ENCODE data around the gene SNX1.
"Not testable (repeated sequence)": the region's sequence is repeated elsewhere in the genome, so short reads cannot be mapped to it uniquely, and the experiment has no call there.

SNX1 gene

GRCh38 chr15:64073496-64073895 lies 22.3 kb upstream of the SNX1 start:
- not testable (repeated sequence) for DNase-seq

- DNase-seq = no peak
These were observed 13.0 kb upstream of the SNX1 start for GRCh38 chr15:64082757-64083156.

- no peak for DNase-seq
These were observed 6.1 kb upstream of the SNX1 start for GRCh38 chr15:64089543-64090280.

GRCh38 chr15:64090527-64090926 lies 5.3 kb upstream of the SNX1 start:
- DNase-seq = no peak

- no peak for DNase-seq
These were observed 3.5 kb upstream of the SNX1 start for GRCh38 chr15:64092075-64092820.

- DNase-seq = no peak
These were observed 2.7 kb upstream of the SNX1 start for GRCh38 chr15:64092864-64093626.

- peak; percentile 93 for DNase-seq
These were observed 2.0 kb upstream of the SNX1 start, which contains the start of gene CIAO2A for GRCh38 chr15:64093627-64094417. Gene CIAO2A, minus strand, starts transcription at chr15:64093838. Its CDS starts 70 bp downstream, at chr15:64093768.

GRCh38 chr15:64095431-64095794 lies 369 bp upstream of the SNX1 start:
- DNase-seq = no peak

- DNase-seq = no peak
These were observed 1.0 kb downstream of the SNX1 start for GRCh38 chr15:64096668-64097384.

- DNase-seq = no peak
These were observed 3.6 kb downstream of the SNX1 start for GRCh38 chr15:64099379-64099778.

GRCh38 chr15:64100958-64101357 lies 5.2 kb downstream of the SNX1 start:
- no peak for DNase-seq

GRCh38 chr15:64102497-64102896 lies 6.7 kb downstream of the SNX1 start:
- DNase-seq = no peak

GRCh38 chr15:64105113-64105704 lies 9.4 kb downstream of the SNX1 start:
- no peak for DNase-seq

- no peak for DNase-seq
These were observed 11.6 kb downstream of the SNX1 start for GRCh38 chr15:64107337-64107736.

- DNase-seq = not testable (repeated sequence)
These were observed 14.4 kb downstream of the SNX1 start for GRCh38 chr15:64110108-64110701.

GRCh38 chr15:64110950-64111678 lies 15.3 kb downstream of the SNX1 start:
- no peak for DNase-seq

- no peak for DNase-seq
These were observed 15.9 kb downstream of the SNX1 start for GRCh38 chr15:64111679-64112050.

- no peak for DNase-seq
These were observed 16.4 kb downstream of the SNX1 start for GRCh38 chr15:64112073-64112772.

- DNase-seq = no peak
These were observed 17.1 kb downstream of the SNX1 start for GRCh38 chr15:64112904-64113303.

All from amniotic stem cell (primary cell).